Endothelial cell of umbilical vein (primary cell): ENCODE data around the gene ST6GALNAC2. TPM values are rescaled to one million over a fixed set of nuclear protein-coding genes. Genes with fewer than 3 reads are reported as not detected.

Experiments
- BruUV-seq: library from RNA; stranded (reverse); fragments of 400-500 nt; replicated peaks from 2 replicates; lab custom pipeline; 2021; lab: Mats Ljungman, UMichigan
- CTCF ChIA-PET: fragments of 300-600, 350-600 bp; sonication (Branson Sonifier 250); formaldehyde crosslinking; loops from one replicate; lab custom pipeline; 2021; ENCODE audit warnings: antibody characterized with exemption, inconsistent platforms; lab: Charles Lee
- POLR2A ChIA-PET: fragments of 300-600, 350-600 bp; sonication (Branson Sonifier 250); formaldehyde crosslinking; loops from one replicate; lab custom pipeline; 2021; ENCODE audit warnings: antibody characterized with exemption, inconsistent platforms; lab: Charles Lee
- DNase-seq: peaks from one replicate; pipeline ENCODE4 v3.0.0-alpha.2; 2011; ENCODE audit warnings: low read depth, low spot score
- FAIRE-seq: peaks from 2 replicates; lab custom pipeline; 2011; peaks lifted over from hg19 to GRCh38; lab: Jason Lieb, UNC
- H2AFZ ChIP-seq: 2 replicates; pipeline ENCODE4 v1.6.0; 2012; ENCODE audit warnings: low read depth, low read length, control low read depth, inconsistent platforms
- H3K27ac ChIP-seq: 2 replicates; pipeline ENCODE4 v1.5.1; 2011; ENCODE audit warnings: low read depth, mild to moderate bottlenecking, control low read depth, low read length, moderate library complexity; ENCODE audit not compliant: insufficient read depth
- H3K27me3 ChIP-seq, 2 experiments: 2 replicates each; pipeline versions ENCODE4 v1.6.0 to v1.6.1; 2011; ENCODE audit warnings: low read length in 2 of 2, mixed read lengths in 1 of 2; ENCODE audit not compliant: control insufficient read depth in 2 of 2, insufficient read depth in 2 of 2
- H3K36me3 ChIP-seq, 2 experiments: 2 replicates in 1 of 2; 3 replicates in 1 of 2; pipeline ENCODE4 v1.5.1; 2011; ENCODE audit warnings: low read length in 2 of 2, mild to moderate bottlenecking in 1 of 2, moderate library complexity in 1 of 2; ENCODE audit not compliant: control insufficient read depth in 2 of 2, insufficient read depth in 2 of 2; ENCODE audit errors: extremely low read depth in 1 of 2
- H3K4me1 ChIP-seq: 3 replicates; pipeline ENCODE4 v1.5.1; 2011; ENCODE audit warnings: mild to moderate bottlenecking, low read length; ENCODE audit not compliant: control insufficient read depth, insufficient read depth; ENCODE audit errors: extremely low read depth
- H3K4me2 ChIP-seq: 2 replicates; pipeline ENCODE4 v1.6.1; 2011; ENCODE audit warnings: low read length, control low read depth, mixed read lengths; ENCODE audit not compliant: insufficient read depth
- H3K4me3 ChIP-seq, 3 experiments: fragments of 200-600 bp in 1 of 3; sonication (generic), shearing (Covaris generic) in 1 of 3; replicated peaks in 1 of 3; 2 replicates each; pipeline ENCODE4 v1.5.1; 2011 to 2016; ENCODE audit warnings: control low read depth in 3 of 3, low read length in 3 of 3, mild to moderate bottlenecking in 2 of 3, inconsistent platforms in 1 of 3, low read depth in 1 of 3, moderate library complexity in 1 of 3; ENCODE audit not compliant: insufficient read depth in 1 of 3
- H3K79me2 ChIP-seq: 2 replicates; pipeline ENCODE4 v1.6.0; 2012; ENCODE audit warnings: low read length, inconsistent platforms; ENCODE audit not compliant: control insufficient read depth, insufficient read depth
- H3K9ac ChIP-seq: replicated peaks from 2 replicates; pipeline ENCODE3; 2011; ENCODE audit warnings: low read length, control low read depth; ENCODE audit not compliant: insufficient read depth; ENCODE audit errors: extremely low read depth
- H3K9me1 ChIP-seq: replicated peaks from 3 replicates; pipeline ENCODE4 v1.6.0; 2011; ENCODE audit warnings: mild to moderate bottlenecking, low read length; ENCODE audit not compliant: control insufficient read depth, insufficient read depth; ENCODE audit errors: extremely low read depth
- H3K9me3 ChIP-seq: replicated peaks from 2 replicates; pipeline ENCODE4 v1.5.1; 2012; ENCODE audit warnings: low read length, inconsistent platforms; ENCODE audit not compliant: control insufficient read depth, insufficient read depth
- H4K20me1 ChIP-seq: replicated peaks from 2 replicates; pipeline ENCODE3; 2011; ENCODE audit warnings: mild to moderate bottlenecking, low read length; ENCODE audit not compliant: control insufficient read depth, insufficient read depth; ENCODE audit errors: extremely low read depth
- EZH2 ChIP-seq: IDR thresholded peaks from 2 replicates; pipeline ENCODE4 v1.6.1; 2012; ENCODE audit warnings: borderline replicate concordance, low read depth, mild to moderate bottlenecking, moderate library complexity, low read length, inconsistent platforms; ENCODE audit not compliant: severe bottlenecking
- FOS ChIP-seq: IDR thresholded peaks from 2 replicates; pipeline ENCODE4 v1.6.1; 2011; ENCODE audit warnings: mild to moderate bottlenecking, low read length, moderate library complexity, borderline replicate concordance; ENCODE audit not compliant: insufficient read depth
- GATA2 ChIP-seq: IDR thresholded peaks from 2 replicates; pipeline ENCODE4 v1.7.0; 2011; ENCODE audit warnings: low read depth, mild to moderate bottlenecking, moderate library complexity, mixed read lengths, low read length; ENCODE audit not compliant: insufficient read length, insufficient read depth
- JUN ChIP-seq: IDR thresholded peaks from 2 replicates; pipeline ENCODE4 v1.6.1; 2011; ENCODE audit warnings: borderline replicate concordance, low read depth; ENCODE audit not compliant: insufficient read length, insufficient read depth
- MYC ChIP-seq: IDR thresholded peaks from one replicate; pipeline ENCODE4 v1.6.1; 2011; ENCODE audit warnings: mild to moderate bottlenecking, low read depth, low read length
- POLR2A ChIP-seq: IDR thresholded peaks from 2 replicates; pipeline ENCODE4 v1.6.1; 2012; ENCODE audit warnings: low read depth, mild to moderate bottlenecking, control low read depth, low read length
- POLR2AphosphoS5 ChIP-seq: IDR thresholded peaks from 2 replicates; pipeline ENCODE4 v1.6.1; 2012; ENCODE audit warnings: low read depth, mild to moderate bottlenecking, control low read depth, low read length, moderate library complexity; ENCODE audit not compliant: insufficient read depth
- dilution Hi-C: fragments of 300-500 bp; cut with MboI; formaldehyde crosslinking; loops from one replicate; pipeline ENCODE4 v1.15.0; 2019; ENCODE audit warnings: low sequenced_read_pairs; ENCODE audit not compliant: extremely low pct_ligation_motif_present
- intact Hi-C: fragments of 100-400 bp; cut with micrococcal nuclease; formaldehyde crosslinking; loops from one replicate; pipeline ENCODE4 v1.10.0; 2022
- polyA plus RNA-seq, 4 experiments: library from polyadenylated mRNA; depleted of rRNA in 3 of 4; stranded (reverse) in 3 of 4; unstranded in 1 of 4; fragments of >200 nt; gene quantifications; 2 replicates each; pipeline versions ENCODE4 v1.2.1 to v1.2.3, GENCODE V29; 2011 to 2012; ENCODE audit warnings: missing spikeins in 1 of 4
- total RNA-seq: library from RNA; stranded (reverse); gene quantifications from 2 replicates; pipeline ENCODE4 v1.2.3, GENCODE V29; 2021
- TF ChIP-seq, protein P1 (sequence below), 2 donors: IDR thresholded peaks; 1 replicate in 1 of 2; 2 replicates in 1 of 2; pipeline ENCODE4 v1.5.1; 2011; ENCODE audit warnings: low read length in 2 of 2, mild to moderate bottlenecking in 2 of 2, moderate library complexity in 2 of 2, control low read depth in 1 of 2, inconsistent platforms in 1 of 2, low read depth in 1 of 2; ENCODE audit not compliant: insufficient read depth in 1 of 2; ENCODE audit errors: extremely low read depth in 1 of 2
- TF ChIP-seq, protein P2 (sequence below): IDR thresholded peaks from 2 replicates; pipeline ENCODE4 v1.6.1; 2011; ENCODE audit not compliant: insufficient read depth, insufficient read length

ST6GALNAC2 gene
- total and polyA plus RNA-seq, 2 donors (not counting 3 experiments of a cell fraction or from before 2014, with no cell fraction given): 0.59 to 1.7 TPM

DNA sequence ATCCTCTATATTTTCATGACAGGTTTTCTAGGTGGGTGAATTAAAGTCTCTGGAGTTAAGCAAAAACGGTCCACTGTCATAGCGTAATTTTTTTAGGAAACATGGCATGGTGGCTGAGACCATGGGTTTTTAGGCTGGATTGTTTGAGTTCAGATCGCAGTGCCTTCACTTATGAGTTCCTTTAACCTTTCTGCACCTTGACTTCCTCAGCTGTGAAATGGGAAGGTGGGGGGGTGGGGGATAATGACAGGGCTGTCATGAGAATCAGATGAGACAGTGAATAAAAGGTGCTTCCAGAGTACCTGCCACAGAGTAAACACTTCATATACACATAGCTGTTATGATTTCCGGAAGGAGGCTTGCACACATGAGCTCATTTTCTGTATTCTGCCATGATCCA, 34.0 kb downstream of the ST6GALNAC2 start:
- ChIA-PET POLR2A (no interaction called here), CTCF (interaction anchor here (1.0 to 3.0 kb wide), 6 partner anchors 24 to 130 kb away, joined by 5 to 25 read pairs (median 5); partner anchors contain the start of gene ST6GALNAC2)
- H3K9me3 ChIP-seq: no peaks in the 10 kb centered on the region
- H3K4me2 ChIP-seq: no peak overlapping the region
- H2AFZ ChIP-seq: no peak overlapping the region
- no peak overlapping the region for H3K9ac ChIP-seq
- FAIRE-seq (no peak), DNase-seq (no peak)
- no peaks in the 10 kb centered on the region for H3K9me1 ChIP-seq
- no TSS peak for BruUV-seq
- dilution Hi-C loops: no loop called here
- intact Hi-C loops: no loop called here
- no peaks in the 10 kb centered on the region for H3K36me3 ChIP-seq
- TF ChIP-seq POLR2AphosphoS5 (no peak), FOS (no peak), EZH2 (no peak), MYC (no peak), POLR2A (no peak), GATA2 (no peak)
- no peaks in the 10 kb centered on the region for H4K20me1 ChIP-seq
- H3K79me2 ChIP-seq: no peaks in the 10 kb centered on the region
- H3K4me3 ChIP-seq: no peak overlapping the region
- H3K4me1 ChIP-seq: peaks cover 8% of the 10 kb centered on the region
- peaks cover 0 to 3% of the 10 kb centered on the region in 2 experiments for H3K27me3 ChIP-seq
- H3K27ac ChIP-seq: no peak overlapping the region

DNA sequence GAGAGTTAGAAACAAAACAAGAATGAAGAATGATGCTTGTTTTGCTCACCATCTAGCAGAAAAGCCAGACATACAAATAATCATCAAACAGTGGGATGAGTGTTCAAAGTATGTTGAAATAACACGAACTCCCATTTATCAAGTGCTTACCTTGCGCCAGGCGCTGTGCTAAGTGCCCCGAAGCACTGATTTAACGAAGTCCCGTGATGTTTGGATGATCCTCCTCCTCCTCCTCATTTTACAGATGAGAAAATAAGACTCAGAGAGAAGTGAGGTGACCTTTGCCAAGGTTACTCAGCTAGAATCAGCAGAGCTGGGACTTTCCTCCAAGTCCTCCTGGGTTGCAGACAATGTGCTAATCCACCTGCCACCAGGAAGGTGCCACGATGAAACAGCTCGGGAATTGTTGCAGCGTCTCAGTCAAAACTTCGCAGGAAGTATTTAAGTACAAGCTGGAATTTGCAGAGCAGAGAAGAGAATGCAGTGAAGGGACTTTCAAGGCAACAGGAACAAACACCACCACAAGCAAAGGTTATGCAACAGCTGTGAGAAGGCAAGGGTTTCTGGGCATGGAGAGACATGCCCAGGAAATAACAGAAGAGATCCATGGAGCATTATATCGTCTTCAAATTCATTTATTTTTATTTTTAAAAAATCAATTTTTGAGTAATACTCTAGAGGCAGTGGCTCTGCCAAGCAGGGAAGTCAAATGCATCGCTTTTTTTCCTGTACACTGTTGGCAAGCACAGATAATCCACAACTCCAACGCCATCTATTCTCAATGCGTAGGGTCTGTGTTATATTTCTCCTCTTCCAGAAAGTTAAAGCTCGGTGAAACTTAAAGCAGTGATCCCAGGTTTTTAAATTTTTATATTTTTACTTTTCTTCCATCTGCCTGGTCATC, 34.7 kb downstream of the ST6GALNAC2 start:
- dilution Hi-C loops (no loop called here), intact Hi-C loops (no loop called here)
- DNase-seq (peak; percentile 25), FAIRE-seq (peak; percentile 40)
- POLR2A ChIA-PET: no interaction called here
- no peaks in the 10 kb centered on the region for H3K9me3 ChIP-seq
- no peaks in the 10 kb centered on the region for H3K36me3 ChIP-seq
- H3K9ac ChIP-seq: no peak overlapping the region
- no peak overlapping the region for H2AFZ ChIP-seq
- BruUV-seq: no TSS peak
- H3K4me2 ChIP-seq: no peak overlapping the region
- H4K20me1 ChIP-seq: no peaks in the 10 kb centered on the region
- no peaks in the 10 kb centered on the region for H3K9me1 ChIP-seq
- H3K27me3 ChIP-seq: peaks cover 0 to 3% of the 10 kb centered on the region in 2 experiments
- CTCF ChIA-PET: interaction anchor here (1.0 to 3.0 kb wide), 6 partner anchors 23 to 131 kb away, joined by 5 to 25 read pairs (median 5); partner anchors contain the start of gene ST6GALNAC2
- no peaks in the 10 kb centered on the region for H3K79me2 ChIP-seq
- H3K4me3 ChIP-seq: no peak overlapping the region
- no peak overlapping the region for H3K27ac ChIP-seq
- no peak for TF ChIP-seq POLR2AphosphoS5
- no peak for TF ChIP-seq JUN
- no peak for TF ChIP-seq POLR2A
- TF ChIP-seq, protein P1, sequence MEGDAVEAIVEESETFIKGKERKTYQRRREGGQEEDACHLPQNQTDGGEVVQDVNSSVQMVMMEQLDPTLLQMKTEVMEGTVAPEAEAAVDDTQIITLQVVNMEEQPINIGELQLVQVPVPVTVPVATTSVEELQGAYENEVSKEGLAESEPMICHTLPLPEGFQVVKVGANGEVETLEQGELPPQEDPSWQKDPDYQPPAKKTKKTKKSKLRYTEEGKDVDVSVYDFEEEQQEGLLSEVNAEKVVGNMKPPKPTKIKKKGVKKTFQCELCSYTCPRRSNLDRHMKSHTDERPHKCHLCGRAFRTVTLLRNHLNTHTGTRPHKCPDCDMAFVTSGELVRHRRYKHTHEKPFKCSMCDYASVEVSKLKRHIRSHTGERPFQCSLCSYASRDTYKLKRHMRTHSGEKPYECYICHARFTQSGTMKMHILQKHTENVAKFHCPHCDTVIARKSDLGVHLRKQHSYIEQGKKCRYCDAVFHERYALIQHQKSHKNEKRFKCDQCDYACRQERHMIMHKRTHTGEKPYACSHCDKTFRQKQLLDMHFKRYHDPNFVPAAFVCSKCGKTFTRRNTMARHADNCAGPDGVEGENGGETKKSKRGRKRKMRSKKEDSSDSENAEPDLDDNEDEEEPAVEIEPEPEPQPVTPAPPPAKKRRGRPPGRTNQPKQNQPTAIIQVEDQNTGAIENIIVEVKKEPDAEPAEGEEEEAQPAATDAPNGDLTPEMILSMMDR (IDR thresholded peaks at IDR 0.05; ENCODE audit: extremely low read depth in 1 of 2, insufficient read depth in 1 of 2, low read depth in 1 of 2, low read length in 2 of 2): no peak
- no peak for TF ChIP-seq GATA2
- TF ChIP-seq EZH2: no peak
- no peak for TF ChIP-seq MYC
- no peak for TF ChIP-seq FOS
- TF ChIP-seq, protein P2, sequence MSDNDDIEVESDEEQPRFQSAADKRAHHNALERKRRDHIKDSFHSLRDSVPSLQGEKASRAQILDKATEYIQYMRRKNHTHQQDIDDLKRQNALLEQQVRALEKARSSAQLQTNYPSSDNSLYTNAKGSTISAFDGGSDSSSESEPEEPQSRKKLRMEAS: no peak
- H3K4me1 ChIP-seq: peaks cover 8% of the 10 kb centered on the region
